HEK293 (cell line): ENCODE results near the gene RPS17.

Source experiments
- FEZF1 ChIP-seq: fragments of 450-650 bp; formaldehyde crosslinking; IDR thresholded peaks from 2 replicates; pipeline ENCODE4 v1.5.1; 2016; ENCODE audit warnings: missing biosample characterization, missing genetic modification characterization
- GLI4 ChIP-seq: fragments of 450-650 bp; formaldehyde crosslinking; IDR thresholded peaks from 2 replicates; pipeline ENCODE4 v1.5.1; 2016; ENCODE audit warnings: missing biosample characterization, missing genetic modification characterization
- GLIS2 ChIP-seq: fragments of 450-650 bp; formaldehyde crosslinking; IDR thresholded peaks from 2 replicates; pipeline ENCODE4 v1.5.1; 2016; ENCODE audit warnings: missing biosample characterization, missing genetic modification characterization
- KLF1 ChIP-seq: fragments of 450-650 bp; formaldehyde crosslinking; IDR thresholded peaks from 2 replicates; pipeline ENCODE4 v1.5.1; 2016; ENCODE audit warnings: missing biosample characterization, missing genetic modification characterization
- KLF10 ChIP-seq: fragments of 450-650 bp; IDR thresholded peaks from 2 replicates; pipeline ENCODE4 v1.5.1; 2018; ENCODE audit warnings: missing biosample characterization, mild to moderate bottlenecking, missing genetic modification characterization
- KLF7 ChIP-seq: fragments of 450-650 bp; formaldehyde crosslinking; IDR thresholded peaks from 2 replicates; pipeline ENCODE4 v1.5.1; 2016; ENCODE audit warnings: missing biosample characterization, missing genetic modification characterization, borderline replicate concordance
- REPIN1 ChIP-seq: fragments of 450-650 bp; formaldehyde crosslinking; IDR thresholded peaks from 2 replicates; pipeline ENCODE4 v1.5.1; 2017; ENCODE audit warnings: missing biosample characterization, missing genetic modification characterization, low read depth
- SALL2 ChIP-seq: fragments of 450-650 bp; formaldehyde crosslinking; IDR thresholded peaks from 2 replicates; pipeline ENCODE4 v1.5.0; 2017; ENCODE audit warnings: missing biosample characterization, mild to moderate bottlenecking, missing genetic modification characterization, borderline replicate concordance
- SP7 ChIP-seq: fragments of 450-650 bp; formaldehyde crosslinking; IDR thresholded peaks from 2 replicates; pipeline ENCODE4 v1.5.1; 2016; ENCODE audit warnings: missing biosample characterization, missing genetic modification characterization
- WT1 ChIP-seq: fragments of 450-650 bp; formaldehyde crosslinking; IDR thresholded peaks from 2 replicates; pipeline ENCODE4 v1.5.1; 2016; ENCODE audit warnings: missing biosample characterization, missing genetic modification characterization
- ZBTB7A ChIP-seq: fragments of 450-650 bp; formaldehyde crosslinking; IDR thresholded peaks from 2 replicates; pipeline ENCODE4 v1.5.1; 2016; ENCODE audit warnings: low read depth, missing biosample characterization, missing genetic modification characterization
- ZNF24 ChIP-seq: fragments of 450-650 bp; formaldehyde crosslinking; IDR thresholded peaks from 2 replicates; pipeline ENCODE4 v1.5.1; 2016; ENCODE audit warnings: missing biosample characterization, missing genetic modification characterization
- ZNF311 ChIP-seq: fragments of 450-650 bp; formaldehyde crosslinking; IDR thresholded peaks from 2 replicates; pipeline ENCODE4 v1.5.1; 2017; ENCODE audit warnings: missing biosample characterization, missing genetic modification characterization, borderline replicate concordance
- ZNF366 ChIP-seq: fragments of 450-650 bp; formaldehyde crosslinking; conservative IDR thresholded peaks from 2 replicates; pipeline ENCODE4 v1.5.1; 2016; ENCODE audit warnings: missing biosample characterization, missing genetic modification characterization
- ZNF530 ChIP-seq: fragments of 450-650 bp; formaldehyde crosslinking; IDR thresholded peaks from 2 replicates; pipeline ENCODE4 v1.5.1; 2016; ENCODE audit warnings: low read depth, missing biosample characterization, missing genetic modification characterization
- ZNF549 ChIP-seq: fragments of 450-650 bp; IDR thresholded peaks from 2 replicates; pipeline ENCODE4 v1.5.1; 2018; ENCODE audit warnings: missing biosample characterization, missing genetic modification characterization, mild to moderate bottlenecking, inconsistent platforms, moderate library complexity
- ZNF561 ChIP-seq: fragments of 450-650 bp; IDR thresholded peaks from 2 replicates; pipeline ENCODE4 v1.5.1; 2018; ENCODE audit warnings: missing biosample characterization, missing genetic modification characterization, borderline replicate concordance
- ZNF623 ChIP-seq: fragments of 450-650 bp; formaldehyde crosslinking; IDR thresholded peaks from 2 replicates; pipeline ENCODE4 v1.5.1; 2016; ENCODE audit warnings: missing biosample characterization, missing genetic modification characterization
- ZNF624 ChIP-seq: fragments of 450-650 bp; formaldehyde crosslinking; IDR thresholded peaks from 2 replicates; pipeline ENCODE4 v1.5.1; 2017; ENCODE audit warnings: missing biosample characterization, missing genetic modification characterization
- ZNF658 ChIP-seq: fragments of 450-650 bp; formaldehyde crosslinking; IDR thresholded peaks from 2 replicates; pipeline ENCODE4; 2016; ENCODE audit warnings: missing biosample characterization, missing genetic modification characterization
- ZNF660 ChIP-seq: fragments of 450-650 bp; IDR thresholded peaks from 2 replicates; pipeline ENCODE4 v1.5.1; 2018; ENCODE audit warnings: missing biosample characterization, mild to moderate bottlenecking, missing genetic modification characterization
- ZNF677 ChIP-seq: fragments of 450-650 bp; IDR thresholded peaks from 2 replicates; pipeline ENCODE4 v1.5.0; 2018; ENCODE audit warnings: missing biosample characterization, mild to moderate bottlenecking, missing genetic modification characterization, moderate library complexity
- ZNF747 ChIP-seq: fragments of 450-650 bp; formaldehyde crosslinking; IDR thresholded peaks from 2 replicates; pipeline ENCODE4 v1.5.1; 2016; ENCODE audit warnings: missing biosample characterization, missing genetic modification characterization
- ZNF791 ChIP-seq: fragments of 450-650 bp; formaldehyde crosslinking; IDR thresholded peaks from 2 replicates; pipeline ENCODE4 v1.5.1; 2016; ENCODE audit warnings: missing biosample characterization, missing genetic modification characterization
- TF ChIP-seq, protein P1 (sequence below): sonication (generic); formaldehyde crosslinking; IDR thresholded peaks from 2 replicates; pipeline ENCODE4 v1.8.1; 2022; ENCODE audit warnings: mild to moderate bottlenecking, moderate library complexity, missing genetic modification reagents
- TF ChIP-seq, protein P2 (sequence below): fragments of 450-650 bp; IDR thresholded peaks from 2 replicates; pipeline ENCODE4 v1.5.1; 2018; ENCODE audit warnings: missing biosample characterization, mild to moderate bottlenecking, missing genetic modification characterization
- TF ChIP-seq, protein P3 (sequence below): fragments of 450-650 bp; formaldehyde crosslinking; IDR thresholded peaks from 2 replicates; pipeline ENCODE4; 2016; ENCODE audit warnings: missing biosample characterization, missing genetic modification characterization
- TF ChIP-seq, protein P4 (sequence below): fragments of 450-650 bp; formaldehyde crosslinking; IDR thresholded peaks from 2 replicates; pipeline ENCODE4 v1.5.1; 2017; ENCODE audit warnings: missing biosample characterization, missing genetic modification characterization
- TF ChIP-seq, protein P5 (sequence below): fragments of 450-650 bp; formaldehyde crosslinking; conservative IDR thresholded peaks from 2 replicates; pipeline ENCODE4 v1.5.1; 2016; ENCODE audit warnings: low read depth, missing biosample characterization, missing genetic modification characterization
- TF ChIP-seq, protein P6 (sequence below): fragments of 450-650 bp; formaldehyde crosslinking; IDR thresholded peaks from 2 replicates; pipeline ENCODE4 v1.5.1; 2016; ENCODE audit warnings: missing biosample characterization, missing genetic modification characterization

The RPS17 gene

DNA sequence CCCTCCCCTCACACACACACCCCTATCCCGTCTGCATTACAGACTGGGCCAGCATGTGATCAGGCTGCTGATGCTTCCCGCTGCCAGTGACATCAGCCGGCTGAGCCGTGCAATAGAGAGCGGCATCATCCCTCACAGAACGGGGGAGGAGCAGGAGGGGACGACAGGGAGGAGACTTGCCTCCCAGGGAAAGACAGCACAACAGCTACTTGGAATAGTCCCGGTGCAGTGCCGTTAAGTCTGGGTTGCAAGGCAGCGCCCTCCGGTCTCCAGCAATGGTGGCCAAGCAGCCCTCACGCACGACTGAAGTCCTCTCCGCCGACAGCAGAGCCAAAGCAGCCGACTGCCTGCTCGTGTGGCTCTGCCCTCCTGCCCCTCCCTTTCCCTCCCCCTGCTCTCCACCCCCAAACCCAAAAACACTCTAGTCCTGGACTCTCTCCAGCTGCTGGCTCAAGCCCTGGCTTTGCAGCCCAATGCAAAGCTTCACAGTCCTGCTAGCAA, 31.5 kb upstream of the RPS17 start (continued):
- TF ChIP-seq ZNF366 (peak; percentile 88), ZBTB7A (tag by site-specific recombination) (no peak), ZNF677 (tag by site-specific recombination) (no peak), SP7 (peak; percentile 71), ZNF530 (tag by site-specific recombination) (no peak), ZNF561 (tag by site-specific recombination) (no peak), ZNF747 (tag by site-specific recombination) (no peak), ZNF660 (tag by site-specific recombination) (peak; percentile 80), ZNF791 (tag by site-specific recombination) (no peak), WT1 (tag by site-specific recombination) (peak; percentile 82), REPIN1 (tag by site-specific recombination) (no peak), SALL2 (no peak), FEZF1 (tag by site-specific recombination) (no peak), KLF7 (tag by site-specific recombination) (no peak), ZNF311 (tag by site-specific recombination) (no peak), ZNF624 (tag by site-specific recombination) (no peak), GLI4 (no peak), ZNF623 (no peak), GLIS2 (tag by site-specific recombination) (peak; percentile 90), KLF1 (tag by site-specific recombination) (peak; percentile 69), ZNF658 (tag by site-specific recombination) (no peak), KLF10 (tag by site-specific recombination) (peak; percentile 35; the same call in 1 of the 2 replicates), ZNF24 (tag by site-specific recombination) (0 out of 2 replicates have a peak, but pooled peaks have one; percentile 56), ZNF549 (tag by site-specific recombination) (no peak)
- TF ChIP-seq, protein P1, sequence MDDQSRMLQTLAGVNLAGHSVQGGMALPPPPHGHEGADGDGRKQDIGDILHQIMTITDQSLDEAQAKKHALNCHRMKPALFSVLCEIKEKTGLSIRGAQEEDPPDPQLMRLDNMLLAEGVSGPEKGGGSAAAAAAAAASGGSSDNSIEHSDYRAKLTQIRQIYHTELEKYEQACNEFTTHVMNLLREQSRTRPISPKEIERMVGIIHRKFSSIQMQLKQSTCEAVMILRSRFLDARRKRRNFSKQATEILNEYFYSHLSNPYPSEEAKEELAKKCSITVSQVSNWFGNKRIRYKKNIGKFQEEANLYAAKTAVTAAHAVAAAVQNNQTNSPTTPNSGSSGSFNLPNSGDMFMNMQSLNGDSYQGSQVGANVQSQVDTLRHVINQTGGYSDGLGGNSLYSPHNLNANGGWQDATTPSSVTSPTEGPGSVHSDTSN (CRISPR knock-in tag) = 0 out of 2 replicates have a peak, but pooled peaks have one; percentile 19
- TF ChIP-seq, protein P2, sequence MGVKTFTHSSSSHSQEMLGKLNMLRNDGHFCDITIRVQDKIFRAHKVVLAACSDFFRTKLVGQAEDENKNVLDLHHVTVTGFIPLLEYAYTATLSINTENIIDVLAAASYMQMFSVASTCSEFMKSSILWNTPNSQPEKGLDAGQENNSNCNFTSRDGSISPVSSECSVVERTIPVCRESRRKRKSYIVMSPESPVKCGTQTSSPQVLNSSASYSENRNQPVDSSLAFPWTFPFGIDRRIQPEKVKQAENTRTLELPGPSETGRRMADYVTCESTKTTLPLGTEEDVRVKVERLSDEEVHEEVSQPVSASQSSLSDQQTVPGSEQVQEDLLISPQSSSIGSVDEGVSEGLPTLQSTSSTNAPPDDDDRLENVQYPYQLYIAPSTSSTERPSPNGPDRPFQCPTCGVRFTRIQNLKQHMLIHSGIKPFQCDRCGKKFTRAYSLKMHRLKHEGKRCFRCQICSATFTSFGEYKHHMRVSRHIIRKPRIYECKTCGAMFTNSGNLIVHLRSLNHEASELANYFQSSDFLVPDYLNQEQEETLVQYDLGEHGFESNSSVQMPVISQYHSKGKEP (tag by site-specific recombination) = 0 out of 2 replicates have a peak, but pooled peaks have one; percentile 48
- TF ChIP-seq, protein P3, sequence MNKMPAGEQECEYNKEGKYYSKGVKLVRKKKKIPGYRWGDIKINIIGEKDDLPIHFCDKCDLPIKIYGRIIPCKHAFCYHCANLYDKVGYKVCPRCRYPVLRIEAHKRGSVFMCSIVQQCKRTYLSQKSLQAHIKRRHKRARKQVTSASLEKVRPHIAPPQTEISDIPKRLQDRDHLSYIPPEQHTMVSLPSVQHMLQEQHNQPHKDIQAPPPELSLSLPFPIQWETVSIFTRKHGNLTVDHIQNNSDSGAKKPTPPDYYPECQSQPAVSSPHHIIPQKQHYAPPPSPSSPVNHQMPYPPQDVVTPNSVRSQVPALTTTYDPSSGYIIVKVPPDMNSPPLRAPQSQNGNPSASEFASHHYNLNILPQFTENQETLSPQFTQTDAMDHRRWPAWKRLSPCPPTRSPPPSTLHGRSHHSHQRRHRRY (tag by site-specific recombination) = no peak
- TF ChIP-seq, protein P4, sequence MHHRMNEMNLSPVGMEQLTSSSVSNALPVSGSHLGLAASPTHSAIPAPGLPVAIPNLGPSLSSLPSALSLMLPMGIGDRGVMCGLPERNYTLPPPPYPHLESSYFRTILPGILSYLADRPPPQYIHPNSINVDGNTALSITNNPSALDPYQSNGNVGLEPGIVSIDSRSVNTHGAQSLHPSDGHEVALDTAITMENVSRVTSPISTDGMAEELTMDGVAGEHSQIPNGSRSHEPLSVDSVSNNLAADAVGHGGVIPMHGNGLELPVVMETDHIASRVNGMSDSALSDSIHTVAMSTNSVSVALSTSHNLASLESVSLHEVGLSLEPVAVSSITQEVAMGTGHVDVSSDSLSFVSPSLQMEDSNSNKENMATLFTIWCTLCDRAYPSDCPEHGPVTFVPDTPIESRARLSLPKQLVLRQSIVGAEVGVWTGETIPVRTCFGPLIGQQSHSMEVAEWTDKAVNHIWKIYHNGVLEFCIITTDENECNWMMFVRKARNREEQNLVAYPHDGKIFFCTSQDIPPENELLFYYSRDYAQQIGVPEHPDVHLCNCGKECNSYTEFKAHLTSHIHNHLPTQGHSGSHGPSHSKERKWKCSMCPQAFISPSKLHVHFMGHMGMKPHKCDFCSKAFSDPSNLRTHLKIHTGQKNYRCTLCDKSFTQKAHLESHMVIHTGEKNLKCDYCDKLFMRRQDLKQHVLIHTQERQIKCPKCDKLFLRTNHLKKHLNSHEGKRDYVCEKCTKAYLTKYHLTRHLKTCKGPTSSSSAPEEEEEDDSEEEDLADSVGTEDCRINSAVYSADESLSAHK (tag by site-specific recombination) = no peak
- TF ChIP-seq, protein P5, sequence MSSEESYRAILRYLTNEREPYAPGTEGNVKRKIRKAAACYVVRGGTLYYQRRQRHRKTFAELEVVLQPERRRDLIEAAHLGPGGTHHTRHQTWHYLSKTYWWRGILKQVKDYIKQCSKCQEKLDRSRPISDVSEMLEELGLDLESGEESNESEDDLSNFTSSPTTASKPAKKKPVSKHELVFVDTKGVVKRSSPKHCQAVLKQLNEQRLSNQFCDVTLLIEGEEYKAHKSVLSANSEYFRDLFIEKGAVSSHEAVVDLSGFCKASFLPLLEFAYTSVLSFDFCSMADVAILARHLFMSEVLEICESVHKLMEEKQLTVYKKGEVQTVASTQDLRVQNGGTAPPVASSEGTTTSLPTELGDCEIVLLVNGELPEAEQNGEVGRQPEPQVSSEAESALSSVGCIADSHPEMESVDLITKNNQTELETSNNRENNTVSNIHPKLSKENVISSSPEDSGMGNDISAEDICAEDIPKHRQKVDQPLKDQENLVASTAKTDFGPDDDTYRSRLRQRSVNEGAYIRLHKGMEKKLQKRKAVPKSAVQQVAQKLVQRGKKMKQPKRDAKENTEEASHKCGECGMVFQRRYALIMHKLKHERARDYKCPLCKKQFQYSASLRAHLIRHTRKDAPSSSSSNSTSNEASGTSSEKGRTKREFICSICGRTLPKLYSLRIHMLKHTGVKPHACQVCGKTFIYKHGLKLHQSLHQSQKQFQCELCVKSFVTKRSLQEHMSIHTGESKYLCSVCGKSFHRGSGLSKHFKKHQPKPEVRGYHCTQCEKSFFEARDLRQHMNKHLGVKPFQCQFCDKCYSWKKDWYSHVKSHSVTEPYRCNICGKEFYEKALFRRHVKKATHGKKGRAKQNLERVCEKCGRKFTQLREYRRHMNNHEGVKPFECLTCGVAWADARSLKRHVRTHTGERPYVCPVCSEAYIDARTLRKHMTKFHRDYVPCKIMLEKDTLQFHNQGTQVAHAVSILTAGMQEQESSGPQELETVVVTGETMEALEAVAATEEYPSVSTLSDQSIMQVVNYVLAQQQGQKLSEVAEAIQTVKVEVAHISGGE = no peak
- TF ChIP-seq, protein P6, sequence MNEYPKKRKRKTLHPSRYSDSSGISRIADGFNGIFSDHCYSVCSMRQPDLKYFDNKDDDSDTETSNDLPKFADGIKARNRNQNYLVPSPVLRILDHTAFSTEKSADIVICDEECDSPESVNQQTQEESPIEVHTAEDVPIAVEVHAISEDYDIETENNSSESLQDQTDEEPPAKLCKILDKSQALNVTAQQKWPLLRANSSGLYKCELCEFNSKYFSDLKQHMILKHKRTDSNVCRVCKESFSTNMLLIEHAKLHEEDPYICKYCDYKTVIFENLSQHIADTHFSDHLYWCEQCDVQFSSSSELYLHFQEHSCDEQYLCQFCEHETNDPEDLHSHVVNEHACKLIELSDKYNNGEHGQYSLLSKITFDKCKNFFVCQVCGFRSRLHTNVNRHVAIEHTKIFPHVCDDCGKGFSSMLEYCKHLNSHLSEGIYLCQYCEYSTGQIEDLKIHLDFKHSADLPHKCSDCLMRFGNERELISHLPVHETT = peak; percentile 23; the same call in 1 of the 2 replicates
